Right forelimb (tissue), 1 donor: ENCODE measurements around the gene CCNA1.

Experiments
- DNase-seq: peaks from one replicate; pipeline ENCODE4 v3.0.0-alpha.2; 2018

Gene CCNA1

DNA sequence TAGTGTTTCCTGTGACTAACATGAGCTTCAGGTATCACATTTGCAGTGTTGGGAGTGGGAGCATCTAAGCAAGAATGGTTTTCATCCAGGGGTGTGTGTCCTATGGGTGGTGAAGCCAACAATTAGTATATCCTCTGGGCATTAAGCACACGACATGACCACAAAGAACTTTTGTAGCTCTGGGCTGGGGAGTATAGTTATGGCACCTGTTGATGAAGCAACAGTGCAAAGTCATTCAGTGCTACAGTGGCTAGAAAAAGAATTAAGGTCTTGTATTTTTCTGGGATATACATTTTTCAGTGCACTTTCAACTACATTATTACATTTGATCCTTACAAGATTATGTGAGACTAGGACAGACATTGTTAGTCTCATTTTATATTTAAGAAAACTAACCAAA lies 21.8 kb downstream of the CCNA1 start:
- no peak for DNase-seq

DNA sequence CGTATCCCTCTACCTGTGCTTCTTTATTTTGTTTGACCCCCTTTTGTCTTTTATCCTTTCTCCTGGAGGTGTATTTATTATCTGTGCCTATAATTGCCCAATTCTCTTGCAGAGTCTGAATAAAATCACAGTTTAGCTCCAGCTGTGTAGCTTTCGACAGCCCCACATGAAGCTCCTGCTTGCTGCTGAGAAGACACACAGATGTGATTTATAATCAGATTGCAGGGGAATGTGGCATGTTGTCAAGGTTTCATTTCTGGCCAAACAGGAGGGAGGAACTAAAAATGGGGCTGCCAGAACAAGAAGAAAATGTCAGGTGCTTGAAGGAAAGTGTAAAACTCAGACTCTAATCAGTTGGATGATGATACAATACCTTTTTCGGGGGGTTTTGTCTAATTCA lies 22.7 kb downstream of the CCNA1 start:
- DNase-seq = no peak

DNA sequence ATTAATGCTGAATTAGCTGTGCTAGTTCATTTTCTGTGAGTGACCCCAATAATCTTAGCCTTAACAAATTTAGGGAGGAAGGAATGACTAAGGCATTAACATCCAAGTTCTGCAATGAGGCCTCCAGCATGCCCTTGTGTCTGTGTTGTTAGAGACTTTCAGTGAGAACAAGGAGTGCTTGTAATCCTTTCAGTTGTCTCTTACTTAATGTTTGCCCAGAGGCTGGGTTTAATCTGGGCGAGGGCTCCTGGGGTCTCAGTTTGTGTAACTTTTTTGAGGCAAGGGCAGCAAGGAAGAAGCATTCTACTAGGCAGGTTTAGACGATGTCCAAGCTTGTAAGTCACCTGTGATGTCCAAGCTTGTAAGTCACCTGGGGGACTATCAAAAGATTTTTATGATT lies 24.3 kb downstream of the CCNA1 start:
- no peak for DNase-seq

DNA sequence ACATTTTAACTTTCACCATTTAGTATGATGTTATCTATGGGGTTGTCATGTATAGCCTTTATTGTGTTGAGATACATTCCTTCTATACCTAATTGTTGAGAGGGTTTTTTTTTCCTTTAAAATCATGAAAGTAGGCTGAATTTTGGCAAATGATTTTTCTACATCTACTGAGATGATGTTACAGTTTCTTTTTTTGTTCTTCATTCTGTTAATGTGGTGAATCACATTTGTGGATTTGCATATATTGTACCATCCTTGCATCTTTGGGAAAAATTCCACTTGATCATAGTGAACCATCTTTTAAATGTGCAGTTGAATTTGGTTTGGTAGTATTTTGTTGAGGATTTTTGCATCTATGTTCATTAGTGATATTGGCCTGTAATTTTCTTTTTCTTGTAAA lies 29.2 kb downstream of the CCNA1 start:
- no peak for DNase-seq

DNA sequence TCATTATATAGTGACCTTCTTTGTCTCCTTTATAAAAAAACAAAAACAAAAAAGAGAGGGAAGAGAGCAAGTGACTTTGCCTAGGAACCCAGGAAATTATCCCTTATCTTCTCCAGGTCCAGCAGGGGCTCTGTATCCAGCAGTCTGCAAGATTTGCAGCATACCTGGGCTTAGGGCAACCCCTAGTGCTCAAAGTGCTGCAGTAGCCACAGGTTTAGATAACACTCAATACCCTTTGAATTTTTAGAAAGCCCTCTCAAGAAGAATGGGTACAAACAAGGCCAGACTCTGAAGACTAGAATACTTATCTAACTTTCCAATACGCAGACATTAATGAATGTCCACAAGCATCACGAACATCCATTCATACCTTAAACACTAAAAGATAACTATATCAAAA lies 43.2 kb downstream of the CCNA1 start:
- no peak for DNase-seq

DNA sequence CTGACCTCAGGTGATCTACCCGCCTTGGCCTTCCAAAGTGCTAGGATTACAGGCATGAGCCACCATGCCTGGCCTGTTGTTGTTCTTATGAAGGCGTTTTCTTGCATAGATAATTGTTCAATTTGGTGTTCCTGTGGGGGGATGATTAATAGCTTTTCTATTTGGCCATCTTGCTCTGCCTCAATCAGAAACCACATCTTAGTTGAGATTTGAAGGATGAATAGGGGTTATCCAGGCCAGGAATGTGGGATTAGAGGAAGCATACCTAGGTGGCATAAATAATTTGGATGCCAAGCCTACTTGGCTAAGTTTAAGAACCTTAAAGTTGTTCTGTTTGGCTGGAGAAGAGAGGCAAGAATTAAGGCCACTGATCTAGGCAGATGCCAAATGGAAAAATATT lies 44.4 kb downstream of the CCNA1 start:
- DNase-seq = no peak

DNA sequence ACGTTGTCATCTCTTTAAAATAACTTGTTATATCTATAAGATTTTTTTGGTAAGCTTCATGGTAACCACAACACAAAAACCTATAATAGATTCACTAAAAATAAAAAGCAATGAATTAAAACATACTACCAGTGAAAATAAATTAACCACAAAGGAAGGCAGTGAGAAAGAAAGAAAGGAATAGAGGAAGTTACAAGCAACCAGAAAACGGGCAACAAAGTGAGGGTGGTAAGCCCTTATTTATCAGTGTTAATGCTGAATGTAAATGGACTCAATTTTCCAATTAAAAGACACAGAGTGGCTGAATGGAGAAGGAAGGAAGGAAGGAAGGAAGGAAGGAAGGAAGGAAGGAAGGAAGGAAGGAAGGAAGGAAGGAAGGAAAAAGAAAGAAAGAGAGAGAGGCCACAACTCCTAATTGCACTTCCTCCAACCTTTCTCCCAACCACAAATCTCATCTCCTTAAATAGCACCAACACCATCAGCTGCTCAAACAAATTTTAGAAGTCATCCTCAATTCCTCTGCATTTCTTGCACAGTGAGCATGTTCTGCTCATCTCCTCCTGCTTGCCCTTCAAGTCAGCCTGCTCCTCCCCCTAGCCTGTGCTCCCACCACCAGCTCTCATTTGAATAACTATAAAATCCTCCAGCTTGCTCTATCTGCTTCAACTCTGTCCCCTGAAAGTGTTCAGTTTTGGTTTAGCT lies 48.6 kb downstream of the CCNA1 start:
- DNase-seq = no peak

DNA sequence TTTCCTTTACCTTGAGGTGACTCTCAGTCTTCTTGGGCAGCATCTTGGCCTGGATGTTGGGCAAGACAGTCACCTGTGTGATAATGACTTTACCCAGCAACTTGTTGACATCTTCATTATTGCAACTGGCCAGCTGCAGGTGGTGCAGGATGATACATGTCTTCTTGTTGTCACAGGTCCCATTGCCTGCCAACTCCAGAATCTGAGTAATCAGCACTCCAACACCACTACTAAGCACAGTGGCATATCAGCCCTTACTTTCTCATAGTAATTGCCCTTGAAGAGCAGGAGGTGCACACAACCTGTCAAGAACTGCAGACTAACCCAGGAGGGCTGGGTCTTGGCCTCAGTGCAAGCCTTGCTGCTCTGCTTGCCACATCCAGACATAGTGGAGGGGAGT lies 57.8 kb downstream of the CCNA1 start:
- DNase-seq = no peak
